LNCaP clone FGC (cell line): ENCODE measurements around the gene CREBL2.

Source experiments
- DNase-seq: peaks from one replicate; pipeline ENCODE4 v3.0.0-alpha.2; 2011; ENCODE audit warnings: low read depth
- H3K4me3 ChIP-seq: 2 replicates; pipeline ENCODE4 v1.5.1; 2011; ENCODE audit warnings: mild to moderate bottlenecking, low read depth, low read length, control low read depth
- CTCF ChIP-seq: IDR thresholded peaks from 2 replicates; pipeline ENCODE4 v1.5.1; 2012; ENCODE audit warnings: mild to moderate bottlenecking; ENCODE audit not compliant: control insufficient read depth, insufficient read depth; ENCODE audit errors: extremely low read depth

Gene CREBL2

GRCh38 chr12:12663644-12664294, 52.1 kb downstream of the CREBL2 start:
- no peak for DNase-seq
- no peak for TF ChIP-seq CTCF
- no peak overlapping the region for H3K4me3 ChIP-seq

GRCh38 chr12:12665194-12665593, 53.5 kb downstream of the CREBL2 start:
- no peak for DNase-seq

GRCh38 chr12:12668005-12668404, 56.3 kb downstream of the CREBL2 start:
- DNase-seq: no peak
- no peak for TF ChIP-seq CTCF
- H3K4me3 ChIP-seq: no peak overlapping the region

More at GRCh38 chr12:12665194-12665593, 53.5 kb downstream of the CREBL2 start:
- TF ChIP-seq CTCF: no peak
- no peak overlapping the region for H3K4me3 ChIP-seq

GRCh38 chr12:12669020-12669419, 57.3 kb downstream of the CREBL2 start:
- TF ChIP-seq CTCF: no peak
- DNase-seq: no peak
- H3K4me3 ChIP-seq: no peak overlapping the region

- no peak for DNase-seq
- no peak for TF ChIP-seq CTCF
- H3K4me3 ChIP-seq: no peak overlapping the region
Measured at GRCh38 chr12:12671850-12672660, 60.4 kb downstream of the CREBL2 start.

GRCh38 chr12:12673296-12673695, 61.6 kb downstream of the CREBL2 start:
- no peak for TF ChIP-seq CTCF
- DNase-seq: no peak
- H3K4me3 ChIP-seq: no peak overlapping the region
